ENCODE data around the gene OR2T5.
"Not testable (repeated sequence)": the region's sequence is repeated elsewhere in the genome, so short reads cannot be mapped to it uniquely, and the experiment has no call there.

Gene OR2T5, protein sequence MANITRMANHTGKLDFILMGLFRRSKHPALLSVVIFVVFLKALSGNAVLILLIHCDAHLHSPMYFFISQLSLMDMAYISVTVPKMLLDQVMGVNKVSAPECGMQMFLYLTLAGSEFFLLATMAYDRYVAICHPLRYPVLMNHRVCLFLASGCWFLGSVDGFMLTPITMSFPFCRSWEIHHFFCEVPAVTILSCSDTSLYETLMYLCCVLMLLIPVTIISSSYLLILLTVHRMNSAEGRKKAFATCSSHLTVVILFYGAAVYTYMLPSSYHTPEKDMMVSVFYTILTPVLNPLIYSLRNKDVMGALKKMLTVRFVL

DNA sequence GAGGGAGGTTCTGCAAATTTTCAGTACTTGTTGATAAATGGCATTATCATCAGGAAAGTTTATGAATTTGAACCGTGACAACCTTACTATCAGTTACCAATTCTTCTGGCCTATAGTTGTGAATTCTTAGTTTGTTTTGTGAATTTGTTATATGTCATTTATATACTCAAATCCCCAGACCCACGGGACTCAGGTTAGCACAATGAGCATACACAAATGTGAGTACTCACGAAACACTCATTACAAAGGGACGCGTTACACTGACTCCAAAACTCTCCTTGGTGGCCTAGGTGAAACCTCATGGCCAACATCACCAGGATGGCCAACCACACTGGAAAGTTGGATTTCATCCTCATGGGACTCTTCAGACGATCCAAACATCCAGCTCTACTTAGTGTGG lies at the start of gene OR2T5:
TSS of gene OR2T5 (plus strand) at position 301 of the 400 bp plus-strand sequence. CDS start at position 301, 0 bp downstream.
- DNase-seq (ENCODE audit: low read depth), result not testable (repeated sequence)

DNA sequence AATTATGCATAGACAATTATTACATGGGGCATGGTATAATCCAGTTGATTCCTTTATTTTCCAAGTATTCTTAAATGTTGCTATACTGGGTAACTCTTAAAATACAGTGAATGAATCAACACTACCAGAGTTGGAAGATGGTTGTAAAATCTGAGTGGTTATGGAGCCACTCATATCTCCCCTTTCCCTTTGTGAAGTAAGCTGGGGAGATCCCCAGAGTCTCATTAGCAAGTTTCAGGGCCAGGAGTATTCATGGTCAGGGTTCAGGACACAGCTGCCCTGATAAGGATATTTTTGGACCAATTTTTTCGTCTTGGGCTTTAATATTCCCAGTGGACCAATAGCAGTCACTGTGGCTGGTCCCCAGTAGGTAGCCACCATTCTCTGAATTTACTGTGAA lies 49.7 kb upstream of the OR2T5 start:
- not testable (repeated sequence) for DNase-seq (ENCODE audit: low read depth)

DNA sequence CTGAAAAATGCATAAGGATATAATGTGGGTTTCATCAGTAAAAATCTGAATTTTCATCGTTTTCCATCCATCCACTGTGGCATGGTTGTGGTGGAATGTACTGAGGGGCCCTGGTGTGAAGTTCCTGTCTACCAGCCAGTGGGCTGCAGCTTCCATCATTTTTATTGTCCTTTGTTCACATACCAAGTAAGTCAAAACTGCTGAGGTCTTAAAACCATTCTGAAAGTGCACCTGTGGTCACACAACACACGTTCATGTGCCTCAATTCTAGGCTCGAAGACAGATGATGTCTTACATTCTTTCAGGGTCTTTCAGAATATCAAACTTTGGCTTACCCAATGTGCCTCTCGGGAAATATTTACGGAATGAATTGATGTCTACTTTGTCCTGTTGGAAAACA lies 49.1 kb upstream of the OR2T5 start:
- DNase-seq (ENCODE audit: low read depth), result not testable (repeated sequence)

DNA sequence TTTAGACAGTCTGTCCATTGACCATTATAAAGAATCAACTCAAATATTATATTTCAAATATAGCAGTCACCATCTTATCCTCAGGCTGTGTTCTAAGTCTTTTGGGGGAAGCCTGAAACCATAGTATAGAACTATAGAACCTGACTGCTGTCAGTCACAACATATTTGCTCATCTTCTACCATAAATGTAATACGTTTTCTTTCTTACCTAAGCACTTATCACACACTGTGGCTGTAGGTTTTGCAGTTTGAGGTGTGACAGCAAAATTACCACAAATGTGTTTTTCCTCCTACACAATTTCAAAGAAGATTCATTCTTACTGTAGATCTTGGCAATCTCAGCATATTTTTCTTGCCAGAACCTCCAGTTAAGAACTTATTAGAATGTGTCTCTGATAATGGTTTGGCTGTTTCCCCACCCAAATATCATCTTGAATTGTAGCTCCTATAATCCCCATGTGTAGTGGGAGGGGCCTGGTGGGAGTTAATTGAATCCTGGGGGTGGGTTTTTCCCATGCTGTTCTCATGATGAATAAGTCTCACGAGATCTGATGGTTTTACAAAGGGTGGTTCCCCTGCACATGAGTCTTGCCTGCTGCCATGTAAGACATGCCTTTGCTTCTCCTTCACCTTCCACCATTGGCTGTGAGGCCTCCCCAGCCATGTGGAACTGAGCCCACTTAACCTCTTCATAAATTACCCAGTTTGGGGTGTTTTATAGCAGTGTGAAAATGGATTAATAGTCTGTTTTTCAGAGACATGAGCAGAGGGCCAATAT lies 45.7 kb upstream of the OR2T5 start:
- not testable (repeated sequence) for DNase-seq (ENCODE audit: low read depth)

GRCh38 chr1:248444603-248445002 lies 43.8 kb upstream of the OR2T5 start:
- DNase-seq (ENCODE audit: low read depth), result peak; percentile 15

DNA sequence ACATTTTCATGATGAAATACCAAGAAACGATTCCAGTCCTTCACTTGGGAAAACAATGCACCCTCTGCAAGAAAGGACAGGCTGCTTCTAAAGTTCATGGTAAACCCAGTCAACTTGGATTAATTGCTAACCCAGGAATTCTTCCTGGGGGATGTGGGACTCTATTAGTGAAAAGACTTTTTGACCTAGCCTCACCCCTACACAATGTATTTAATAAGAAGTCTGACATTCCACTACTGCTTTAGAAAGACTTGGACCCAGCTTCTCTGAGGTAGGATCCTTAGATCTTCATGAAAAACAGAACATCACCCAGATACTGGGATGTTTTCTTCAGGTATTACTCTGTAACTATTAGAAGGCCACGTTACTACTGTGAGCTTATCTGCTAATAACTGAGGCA lies 43.0 kb upstream of the OR2T5 start, which contains the start of gene OR2T2:
TSS of gene OR2T2 (plus strand) at position 239 of the 400 bp plus-strand sequence. CDS start 7,161 bp downstream, outside the sequence.
- not testable (repeated sequence) for DNase-seq (ENCODE audit: low read depth)

- DNase-seq (ENCODE audit: low read depth), result not testable (repeated sequence)
Observed at GRCh38 chr1:248448409-248449074, 39.8 kb upstream of the OR2T5 start.

GRCh38 chr1:248449821-248450465 lies 38.4 kb upstream of the OR2T5 start:
- DNase-seq (ENCODE audit: low read depth), result not testable (repeated sequence)

DNA sequence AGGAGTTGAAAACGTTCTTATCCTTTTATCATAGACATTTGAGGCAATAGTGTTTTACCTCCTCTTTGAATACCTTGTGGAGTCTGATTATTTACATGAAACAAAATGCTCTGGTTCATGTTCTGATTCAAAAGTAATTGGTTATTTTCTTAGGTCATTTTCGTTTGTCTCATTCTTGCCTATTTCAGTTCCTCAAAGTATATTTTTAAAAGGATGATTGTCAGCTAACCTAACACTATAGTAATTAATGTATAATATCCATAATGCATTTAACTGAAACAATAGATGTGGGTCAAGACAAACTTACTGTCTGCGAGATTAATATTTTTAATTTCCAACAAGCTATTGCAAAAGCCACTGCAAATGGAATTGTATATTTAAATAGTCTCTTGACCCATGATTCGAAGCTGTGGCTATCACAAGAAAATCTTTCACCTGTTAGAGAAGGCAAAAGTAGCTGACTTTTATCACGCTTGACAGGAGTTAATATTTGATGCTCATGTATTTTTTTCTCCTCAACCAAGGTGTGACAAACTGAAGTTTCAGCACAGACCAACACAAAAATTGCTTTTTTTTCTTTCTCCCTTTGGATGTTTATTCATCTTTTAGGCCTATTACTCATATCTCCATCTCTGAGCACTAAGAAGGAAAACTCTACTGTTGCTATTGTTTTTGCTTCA lies 37.8 kb upstream of the OR2T5 start:
- DNase-seq (ENCODE audit: low read depth), result not testable (repeated sequence)

- not testable (repeated sequence) for DNase-seq (ENCODE audit: low read depth)
Observed at GRCh38 chr1:248453619-248454018, 34.8 kb upstream of the OR2T5 start.

DNA sequence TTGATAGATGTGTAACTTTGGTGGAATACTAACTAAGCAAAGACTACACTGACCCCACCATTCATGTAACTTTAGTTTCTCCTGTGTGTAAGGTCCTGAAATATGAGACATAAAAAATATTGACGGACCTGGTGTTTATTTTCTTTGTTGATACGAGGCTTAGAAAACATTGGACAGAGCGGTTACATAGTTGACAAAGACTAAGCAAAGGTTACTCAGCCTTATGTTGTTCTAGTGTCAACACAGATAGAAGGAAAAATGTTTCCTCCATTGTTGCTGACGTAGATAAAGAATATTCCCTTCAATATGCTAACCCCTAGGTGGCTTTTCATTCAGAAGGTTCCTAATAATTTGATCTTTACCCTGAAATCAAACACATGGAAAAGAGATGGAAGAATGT lies 33.3 kb upstream of the OR2T5 start:
- DNase-seq (ENCODE audit: low read depth), result not testable (repeated sequence)

GRCh38 chr1:248456635-248457034 lies 31.8 kb upstream of the OR2T5 start:
- not testable (repeated sequence) for DNase-seq (ENCODE audit: low read depth)

GRCh38 chr1:248459117-248459516 lies 29.3 kb upstream of the OR2T5 start:
- not testable (repeated sequence) for DNase-seq (ENCODE audit: low read depth)

GRCh38 chr1:248471154-248471553 lies 17.2 kb upstream of the OR2T5 start:
- DNase-seq (ENCODE audit: low read depth), result no peak

- DNase-seq (ENCODE audit: low read depth), result not testable (repeated sequence)
Observed at GRCh38 chr1:248472111-248472510, 16.3 kb upstream of the OR2T5 start.

DNA sequence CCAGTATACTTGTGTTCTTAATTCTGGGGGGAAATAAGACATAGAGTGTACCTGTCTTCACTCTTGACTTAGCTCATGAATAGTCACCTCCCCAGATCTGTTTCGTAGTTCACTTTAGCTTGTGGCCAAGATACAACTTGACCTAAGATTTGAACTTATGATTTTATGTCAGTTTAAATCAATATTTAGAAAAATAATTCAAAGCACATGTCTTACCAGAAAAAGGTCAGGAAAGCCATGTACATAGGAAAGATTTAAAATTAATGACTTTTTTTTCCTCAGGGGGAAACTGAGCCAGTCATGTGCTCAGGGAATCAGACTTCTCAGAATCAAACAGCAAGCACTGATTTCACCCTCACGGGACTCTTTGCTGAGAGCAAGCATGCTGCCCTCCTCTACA lies 15.3 kb upstream of the OR2T5 start, which contains the start of gene OR2T3:
TSS of gene OR2T3 (plus strand) at position 301 of the 400 bp plus-strand sequence. CDS start at position 301, 0 bp downstream.
- DNase-seq (ENCODE audit: low read depth), result not testable (repeated sequence)

GRCh38 chr1:248475660-248476059 lies 12.7 kb upstream of the OR2T5 start:
- not testable (repeated sequence) for DNase-seq (ENCODE audit: low read depth)

DNA sequence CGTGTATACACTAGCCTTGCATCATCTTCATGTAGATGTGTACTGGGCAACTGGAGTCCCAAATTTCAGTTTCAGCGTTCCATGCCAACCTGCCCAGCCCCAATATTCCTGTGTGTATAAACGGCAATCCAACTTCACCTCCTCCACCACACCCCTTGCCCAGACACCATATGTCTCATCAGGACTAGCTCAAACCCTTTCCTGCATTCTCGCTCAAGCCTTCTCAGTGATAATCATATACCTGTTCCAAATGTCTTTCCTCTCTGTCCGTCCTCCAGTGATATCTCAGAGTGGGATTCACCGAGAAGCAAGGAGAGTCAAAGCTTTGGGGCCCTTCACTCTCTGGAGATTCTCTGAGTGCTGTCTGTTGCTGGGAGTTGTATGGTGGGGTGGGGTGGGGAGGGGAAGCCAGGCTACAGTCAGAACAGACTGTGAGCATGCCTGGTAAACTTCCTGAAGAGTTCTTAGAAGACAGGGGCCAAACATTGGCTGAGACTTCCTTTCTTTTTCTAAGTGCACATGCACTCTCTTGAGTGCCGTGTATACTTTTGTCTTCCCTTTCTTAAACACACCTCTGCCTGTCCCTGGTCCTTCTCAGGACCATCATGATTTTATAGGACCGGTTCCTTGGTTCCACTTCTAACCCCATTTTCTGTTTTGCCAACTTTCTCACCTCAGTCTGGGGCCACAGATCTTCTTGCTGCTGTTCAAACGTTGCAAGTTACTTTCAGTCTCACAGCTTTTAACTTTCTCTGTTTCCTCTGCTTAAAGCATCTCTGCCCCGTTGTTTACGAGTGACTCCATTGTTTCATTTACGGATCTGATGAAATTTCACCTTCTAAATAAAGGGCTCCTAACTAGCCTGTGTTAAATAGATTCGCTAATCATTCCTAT lies 6.5 kb upstream of the OR2T5 start:
- DNase-seq (ENCODE audit: low read depth), result not testable (repeated sequence)

DNA sequence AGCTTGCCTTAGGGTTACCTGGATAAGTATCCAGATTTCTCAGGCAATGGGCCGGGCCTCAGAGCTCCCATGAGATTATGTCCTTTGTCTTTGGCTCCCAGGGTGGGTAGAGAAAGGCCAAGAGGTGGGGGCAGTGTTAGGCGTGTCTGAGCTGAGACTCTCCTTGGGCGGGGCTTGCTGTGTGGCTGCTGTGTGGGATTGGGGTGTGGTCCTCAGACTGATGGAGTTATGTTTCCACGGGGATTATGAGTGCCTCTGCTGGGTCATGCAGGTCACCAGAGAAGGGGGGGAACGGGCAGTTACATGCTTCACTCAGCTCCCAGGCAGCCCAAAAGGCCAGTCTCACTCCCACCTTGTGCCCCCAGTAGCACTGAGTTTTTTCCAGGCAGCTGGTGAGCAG lies 8.3 kb downstream of the OR2T5 start:
- not testable (repeated sequence) for DNase-seq (ENCODE audit: low read depth)
